HTR-8/SVneo (cell line): ENCODE measurements around the gene ASCC1.

Source experiments
- DNase-seq: peaks from one replicate; pipeline ENCODE4 v3.0.0; 2011; ENCODE audit warnings: low spot score, mixed read lengths; ENCODE audit not compliant: insufficient read length
- FAIRE-seq: peaks from 2 replicates; lab custom pipeline; 2011; peaks lifted over from hg19 to GRCh38; lab: Jason Lieb, UNC

Gene ASCC1

DNA sequence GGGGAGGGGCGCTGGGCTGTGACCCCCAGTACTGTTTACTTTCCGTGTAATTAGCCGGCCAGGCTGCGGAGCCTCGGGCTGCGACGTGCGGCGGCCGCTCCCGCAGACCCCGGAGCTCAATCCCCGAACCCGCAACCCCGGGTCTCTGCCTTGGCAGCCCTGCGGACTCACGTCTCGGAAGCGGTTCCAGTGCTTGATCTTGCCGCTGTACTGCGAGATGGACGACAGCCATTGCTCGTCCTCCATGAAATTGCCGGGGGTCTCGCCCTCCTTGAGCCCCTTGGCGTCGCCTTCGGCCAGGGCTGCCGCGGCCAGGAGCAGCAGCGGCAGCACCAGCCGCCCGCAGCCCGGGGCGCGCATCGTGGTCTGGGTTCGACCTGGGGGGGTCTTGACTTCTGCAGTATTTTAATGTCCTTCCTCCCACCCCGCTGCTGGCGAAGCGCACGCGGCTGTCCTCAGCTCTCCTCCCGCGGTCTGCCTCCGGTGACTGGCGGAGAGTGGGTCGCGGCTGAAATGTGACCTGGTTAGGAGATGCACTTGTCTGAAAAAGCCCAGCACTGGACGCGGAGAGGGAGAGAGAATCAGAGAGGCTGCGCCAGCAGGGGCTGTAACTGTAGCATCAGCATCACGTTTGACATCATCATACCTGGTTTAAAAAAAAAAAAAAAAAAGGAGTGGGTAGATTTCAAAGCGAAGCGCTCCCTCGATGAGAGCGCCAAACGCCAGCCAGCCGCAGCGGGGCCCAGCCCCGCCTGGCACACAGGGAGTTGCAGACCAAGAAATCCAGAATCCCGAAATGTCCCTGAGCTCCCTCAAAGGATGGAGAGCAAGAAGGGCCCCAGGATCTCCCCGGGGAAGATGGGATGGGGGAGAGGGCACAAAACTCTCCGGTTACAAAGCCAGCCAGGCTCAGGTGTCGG is 127.8 kb downstream of the ASCC1 start, which contains the start of gene SPOCK2:
Gene SPOCK2 (minus strand): TSS at position 583 of the 920 bp plus-strand sequence. CDS start 223 bp downstream, at position 360.
- FAIRE-seq: no peak
- DNase-seq: no peak

DNA sequence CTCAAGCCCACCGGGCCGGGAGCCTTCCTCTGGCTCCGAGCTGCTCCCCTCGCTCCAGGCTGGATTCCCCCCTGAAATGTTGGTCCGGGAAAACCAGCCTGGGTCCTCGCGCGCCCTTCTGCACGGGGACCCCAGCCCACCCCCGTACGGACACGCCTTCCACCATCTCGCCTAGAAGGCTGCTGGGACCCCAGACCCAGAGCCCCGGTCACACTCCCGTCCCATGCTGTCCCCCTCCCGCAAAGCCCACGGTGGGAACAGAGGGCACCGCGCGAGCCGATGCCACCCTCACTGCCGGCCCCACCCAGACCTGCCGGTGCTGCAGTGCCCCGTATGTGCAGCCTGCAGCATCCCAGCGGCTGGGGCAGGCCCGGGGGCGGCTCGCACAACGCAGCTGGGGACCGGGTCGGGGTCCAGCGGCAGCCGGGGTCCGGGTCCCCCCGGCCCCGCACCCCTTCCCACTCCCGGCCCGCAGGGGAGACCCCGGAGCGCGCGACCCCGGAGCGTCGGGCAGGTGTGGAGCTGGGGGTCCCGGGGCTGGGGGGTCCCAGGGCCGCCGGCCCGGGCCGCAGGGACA is 128.6 kb downstream of the ASCC1 start:
- DNase-seq (no peak), FAIRE-seq (no peak)

DNA sequence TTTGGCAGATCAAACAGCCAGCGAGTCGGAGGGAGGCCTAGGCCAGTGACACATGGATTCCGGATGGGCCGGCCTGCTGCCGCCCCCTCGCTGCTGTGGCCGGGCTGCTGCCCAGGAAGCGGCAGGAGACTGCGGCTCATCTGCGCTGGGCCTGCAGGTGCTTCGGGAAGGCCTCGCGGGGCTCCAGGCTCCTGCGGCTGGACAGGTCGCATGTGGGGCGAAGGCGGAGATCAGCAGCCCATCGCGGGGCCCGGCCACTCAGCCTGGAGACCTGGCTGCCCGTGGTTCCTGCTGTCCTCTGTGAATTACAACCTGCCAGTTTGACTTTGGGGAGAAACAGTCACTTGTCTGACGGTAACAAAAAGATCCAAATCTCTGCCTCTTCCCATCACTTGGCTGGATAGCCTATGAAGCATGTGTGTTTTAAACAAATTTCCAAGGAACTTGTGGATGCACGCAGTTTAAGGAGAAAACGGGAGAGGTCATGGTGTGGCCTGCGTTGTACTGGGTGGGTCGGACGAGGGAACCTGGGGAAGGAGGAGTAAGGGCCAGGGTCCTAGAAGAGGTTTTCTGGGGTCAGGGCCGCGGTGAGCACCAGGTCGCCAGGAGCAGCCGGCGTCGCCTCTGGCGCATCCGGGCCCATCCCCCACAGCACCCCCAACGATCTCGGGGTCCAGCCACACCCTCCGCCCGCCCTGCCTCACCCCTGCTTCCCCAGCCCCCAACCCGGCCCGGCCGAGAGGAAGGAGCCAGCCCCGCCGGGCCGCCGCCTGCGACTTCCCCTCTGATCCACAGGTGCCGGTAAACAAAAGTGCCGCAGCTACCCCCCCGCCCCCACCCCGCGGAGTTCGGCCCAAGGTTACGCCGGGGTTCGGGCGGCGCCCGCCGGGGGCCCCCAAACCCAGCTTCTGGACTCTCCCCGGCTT is 129.3 kb downstream of the ASCC1 start:
- FAIRE-seq: no peak
- no peak for DNase-seq

DNA sequence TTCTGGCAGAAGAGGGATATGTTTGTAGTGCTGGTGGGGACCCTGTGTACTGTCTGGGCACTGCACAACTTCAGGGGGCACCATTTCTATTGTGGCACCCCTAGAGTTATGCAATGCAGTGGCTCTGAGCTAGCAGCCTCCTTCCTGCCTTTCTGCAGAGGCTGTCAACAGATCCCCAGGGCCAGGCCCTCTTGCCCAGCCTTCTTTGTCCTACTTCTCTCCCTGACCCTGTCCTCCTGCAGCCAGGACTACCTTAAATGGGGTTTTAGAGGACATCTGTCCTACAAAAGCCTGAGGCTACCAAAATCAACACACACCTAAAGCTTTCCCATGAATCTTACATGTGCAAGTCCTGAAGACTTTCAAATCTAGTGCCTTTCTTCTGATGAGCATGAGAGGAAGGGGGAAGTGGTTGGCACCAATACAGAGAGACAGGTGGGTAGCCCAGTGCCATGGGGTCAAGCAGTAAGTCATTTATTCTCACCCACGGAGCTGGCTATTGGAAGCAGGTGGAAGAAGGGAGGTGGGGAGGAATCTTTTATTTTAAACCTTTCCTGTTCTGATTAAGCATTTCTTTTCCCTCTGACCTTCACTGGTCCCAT is 130.1 kb downstream of the ASCC1 start:
- FAIRE-seq: no peak

DNA sequence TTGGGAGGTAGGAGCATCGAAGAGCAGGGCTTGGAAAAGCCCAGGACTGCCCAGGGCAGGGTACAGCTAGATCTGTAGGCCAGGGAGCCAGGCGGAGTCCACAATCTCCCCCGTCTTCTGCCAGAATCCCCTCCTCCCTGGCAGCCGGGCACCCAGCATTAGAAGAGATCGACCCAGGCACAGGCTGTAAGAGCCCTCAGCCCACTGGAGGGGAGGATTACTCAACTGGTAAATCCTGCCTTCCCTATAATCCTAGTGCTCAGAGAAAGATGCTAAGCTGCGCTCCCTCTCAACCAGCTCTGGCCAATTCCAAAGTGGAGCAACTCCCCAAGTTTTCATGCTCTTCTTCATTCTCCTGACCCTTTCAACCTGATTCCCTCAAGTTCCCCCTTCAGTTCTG is 130.9 kb downstream of the ASCC1 start:
- FAIRE-seq (no peak), DNase-seq (no peak)

More for the DNA sequence above, 130.1 kb downstream of the ASCC1 start:
- no peak for DNase-seq

DNA sequence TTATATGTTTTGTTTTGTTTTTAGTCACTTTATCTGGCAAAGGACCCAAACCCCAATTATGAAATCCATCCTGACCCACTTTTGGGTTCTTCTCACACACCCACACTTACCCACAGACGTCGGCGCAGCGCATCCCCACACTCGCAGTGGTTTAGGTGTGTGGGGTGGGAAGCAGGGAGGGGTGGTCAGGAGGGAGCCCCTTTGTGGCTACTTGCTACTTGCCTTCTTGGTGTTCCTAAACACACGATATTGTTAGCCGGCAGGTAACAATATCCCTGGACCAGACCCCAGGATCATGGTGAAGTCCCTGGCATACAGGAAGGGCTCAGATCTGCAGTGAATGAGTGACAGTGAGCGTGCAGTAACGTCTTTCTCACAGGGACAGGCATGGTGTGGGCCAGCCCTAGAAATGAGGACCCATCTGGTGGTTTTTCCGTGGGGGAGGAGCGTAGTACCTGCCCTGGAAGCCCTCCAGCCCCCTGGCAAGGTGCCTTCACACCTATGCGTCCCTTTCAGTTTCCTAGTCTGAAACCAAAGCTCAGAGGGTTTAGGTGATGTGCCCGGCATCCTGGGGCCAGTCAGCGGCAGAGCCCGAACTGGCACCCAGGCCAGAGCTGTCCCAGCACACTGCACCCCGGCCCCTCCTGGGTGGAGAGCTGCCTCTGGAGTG is 132.2 kb downstream of the ASCC1 start:
- no peak for DNase-seq
- no peak for FAIRE-seq

DNA sequence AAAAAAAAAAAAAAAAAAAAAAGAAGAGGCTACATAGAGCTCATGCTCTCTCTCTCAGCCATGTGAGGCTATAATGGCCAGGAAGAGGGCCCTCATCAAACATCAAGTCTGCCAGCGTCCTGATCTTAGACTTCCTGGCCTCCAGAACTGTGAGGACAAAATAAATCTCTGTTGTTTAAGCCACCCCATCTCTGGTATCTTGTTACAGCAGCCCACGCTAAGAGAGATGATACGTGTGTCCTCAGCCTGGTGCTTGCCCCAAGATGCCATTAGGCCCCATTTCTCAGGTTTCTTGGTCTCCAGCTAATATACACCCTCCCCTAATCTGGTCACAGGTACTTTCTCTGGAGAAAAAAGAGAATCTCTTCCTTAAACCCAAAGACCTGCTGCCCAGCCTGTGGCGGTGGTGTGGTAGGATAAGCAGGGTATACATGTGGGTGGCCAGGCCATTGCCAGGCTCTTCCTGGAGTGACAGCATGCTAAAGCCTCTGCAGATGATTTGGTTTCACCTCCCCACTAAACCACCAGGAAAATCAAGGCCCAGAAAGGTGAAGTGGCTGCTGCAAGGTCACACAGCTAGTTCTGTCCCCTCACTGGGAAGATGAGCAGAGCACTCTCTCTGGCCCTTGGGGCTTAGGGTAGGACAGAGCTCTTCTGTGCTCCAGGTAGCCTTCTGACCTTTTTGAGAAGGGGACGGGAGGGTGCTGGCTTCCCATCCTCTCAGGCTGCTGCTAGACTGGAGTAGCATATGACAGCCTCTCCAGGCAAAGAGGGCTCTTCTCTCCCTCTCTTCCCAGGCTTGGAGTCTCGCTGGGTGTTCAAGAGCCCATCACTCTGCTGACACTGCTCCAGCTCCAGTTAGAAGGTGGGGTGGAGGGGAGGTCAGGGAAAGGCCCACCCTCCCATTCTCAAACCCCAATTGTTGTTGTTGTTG is 133.0 kb downstream of the ASCC1 start:
- DNase-seq (no peak), FAIRE-seq (no peak)

DNA sequence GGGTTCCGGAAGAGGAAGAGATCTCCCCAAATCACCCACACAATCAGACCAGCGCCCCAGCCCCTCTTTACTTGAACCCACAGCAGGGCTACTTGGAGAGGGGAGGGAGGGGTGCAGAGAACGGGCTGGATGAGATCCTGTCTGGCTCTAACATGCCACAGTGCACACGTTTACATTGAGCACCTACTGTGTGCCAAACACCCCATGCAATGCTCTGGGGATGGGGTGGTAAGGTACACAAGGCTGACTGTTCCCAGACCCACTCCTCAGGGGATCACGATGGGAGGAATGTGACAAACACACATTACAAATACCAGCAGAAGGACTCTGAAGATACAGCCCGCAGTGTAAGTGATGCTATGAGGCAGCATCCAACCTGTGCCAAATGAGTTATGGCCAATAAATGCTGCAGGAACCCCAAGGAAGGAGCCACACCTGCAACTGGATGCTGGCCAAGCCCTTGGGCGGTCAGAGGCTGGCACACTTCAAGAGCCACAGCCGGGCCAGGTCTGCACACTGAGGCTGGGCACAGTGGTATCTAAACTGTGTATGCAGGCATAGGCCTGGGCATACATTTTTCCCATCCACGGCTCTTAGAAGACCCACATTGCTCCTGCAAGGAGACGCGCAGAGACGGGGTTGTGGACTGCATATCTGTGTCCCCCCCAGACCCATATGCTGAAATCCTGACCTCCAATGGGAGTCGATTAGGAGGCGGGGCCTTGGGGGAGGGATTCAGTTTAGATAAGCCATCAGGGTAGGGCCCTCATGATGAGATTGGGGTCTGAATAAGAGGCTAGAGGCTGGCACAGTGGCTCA is 134.1 kb downstream of the ASCC1 start:
- FAIRE-seq (no peak), DNase-seq (no peak)

DNA sequence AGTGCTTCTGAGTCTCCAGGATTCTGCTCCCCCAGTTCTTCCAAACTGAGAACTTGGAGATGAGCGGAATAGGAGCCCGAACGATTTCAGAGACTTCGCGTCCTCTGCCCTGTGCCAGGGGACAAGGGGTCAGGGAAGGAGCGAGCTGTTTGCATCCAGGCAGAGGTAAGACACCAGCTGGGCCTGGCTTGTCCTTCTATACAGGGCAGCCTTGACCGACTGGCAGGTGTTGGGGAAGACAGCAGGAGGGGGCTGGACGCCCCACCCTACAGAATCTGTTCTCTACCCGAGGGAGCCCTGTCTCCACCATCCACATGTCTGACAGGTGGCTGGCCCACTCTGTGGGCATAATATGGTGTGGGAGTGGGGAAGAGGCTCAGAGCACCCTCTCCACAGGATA is 134.9 kb downstream of the ASCC1 start:
- FAIRE-seq (no peak), DNase-seq (no peak)

DNA sequence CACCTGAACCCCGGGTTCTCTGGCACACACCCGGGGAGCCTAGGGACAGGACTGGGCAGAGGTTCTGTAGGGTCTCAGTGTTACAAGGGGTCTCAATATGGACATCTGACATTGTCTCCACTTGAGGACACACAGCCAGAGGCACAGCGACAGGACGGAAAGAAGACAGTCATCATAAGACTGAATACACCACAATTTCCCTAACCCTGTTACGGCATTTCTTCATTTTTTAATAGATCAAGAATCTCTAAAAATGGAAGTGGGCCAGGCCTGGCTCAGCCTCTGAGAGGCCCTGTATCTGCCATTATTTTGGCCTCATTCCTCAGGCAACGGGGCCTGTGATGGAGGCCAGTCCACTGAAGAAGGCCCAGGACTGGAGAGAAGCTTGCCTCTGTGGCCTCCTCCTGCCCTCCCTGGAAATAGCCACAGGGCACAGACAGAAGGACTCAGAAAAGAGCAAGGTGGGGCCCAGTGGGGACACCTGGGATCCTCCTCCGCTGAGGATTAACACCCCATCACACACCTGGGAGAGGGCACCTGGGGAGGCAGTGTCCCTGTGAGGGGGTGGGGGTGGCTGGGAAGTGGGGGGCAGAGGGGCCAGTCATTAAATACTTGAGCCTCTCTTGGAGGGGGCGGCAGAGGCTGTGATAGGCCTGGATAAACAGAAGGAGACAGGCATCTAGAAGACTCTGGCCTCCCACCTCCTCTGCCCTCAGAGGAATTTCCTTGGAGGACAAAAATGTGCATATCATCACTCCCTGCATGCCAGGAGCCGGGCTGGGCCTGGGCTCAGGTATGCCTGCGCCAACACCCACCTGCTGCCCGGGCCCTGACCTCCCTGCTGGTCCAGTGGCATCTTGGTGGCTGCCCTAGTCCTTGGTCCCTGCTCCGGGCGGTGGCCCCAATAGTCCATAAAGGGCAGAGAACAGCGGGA is 135.8 kb downstream of the ASCC1 start:
- DNase-seq: peak; percentile 24
- no peak for FAIRE-seq

DNA sequence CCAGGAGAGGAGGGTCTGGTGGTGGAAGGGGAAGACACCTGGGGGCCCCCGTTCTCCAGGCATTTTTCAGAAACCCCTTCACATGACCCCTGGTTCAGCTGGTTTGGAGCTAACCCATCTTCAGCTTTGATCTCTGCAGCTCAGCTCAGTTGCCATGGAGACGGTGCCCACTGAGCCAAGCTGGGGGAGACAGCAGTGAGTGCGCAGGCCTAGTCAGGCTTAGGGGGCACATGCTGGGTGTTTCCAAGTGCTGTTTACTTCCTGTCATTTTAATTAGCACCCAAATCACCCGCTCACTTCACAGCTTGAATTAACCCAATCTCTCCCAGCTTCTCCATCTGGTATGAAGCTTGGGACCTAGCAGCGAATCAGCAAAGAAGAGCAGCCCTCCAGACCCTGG is 136.7 kb downstream of the ASCC1 start:
- no peak for DNase-seq
- no peak for FAIRE-seq

DNA sequence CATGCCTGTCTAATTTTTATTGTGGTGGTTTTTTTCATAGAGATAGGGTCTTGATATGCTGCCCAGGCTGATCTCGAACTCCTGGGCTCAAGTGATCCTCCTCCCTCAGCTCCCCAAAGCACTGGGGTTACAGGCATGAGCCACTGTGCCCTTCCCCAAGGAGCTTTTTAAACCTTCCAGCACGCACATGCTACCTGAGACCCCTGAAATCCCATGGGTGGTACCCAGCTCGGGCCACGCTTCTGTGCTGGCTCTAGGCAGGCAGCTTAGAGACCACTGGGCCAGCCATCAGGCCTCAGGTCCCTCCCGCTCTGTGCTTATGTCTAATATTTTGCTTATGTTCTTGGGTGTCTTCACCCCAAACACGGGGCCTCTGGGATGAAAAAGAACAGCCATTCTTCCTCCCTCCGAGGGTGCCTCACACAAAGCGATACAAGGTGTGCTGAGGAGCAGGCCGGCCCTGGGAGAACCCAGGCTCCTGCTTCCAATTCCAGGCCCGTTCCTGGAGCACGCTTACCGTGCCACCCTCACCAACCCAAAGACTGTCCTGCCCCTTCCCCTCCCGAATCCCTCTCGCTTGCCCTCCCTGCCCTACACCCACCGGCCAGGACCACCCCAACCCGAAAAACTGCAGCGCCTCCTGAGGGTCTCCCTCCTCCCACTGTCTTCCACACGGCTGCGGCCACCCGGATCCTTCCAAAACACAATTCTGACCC is 138.6 kb downstream of the ASCC1 start:
- FAIRE-seq (no peak), DNase-seq (no peak)

DNA sequence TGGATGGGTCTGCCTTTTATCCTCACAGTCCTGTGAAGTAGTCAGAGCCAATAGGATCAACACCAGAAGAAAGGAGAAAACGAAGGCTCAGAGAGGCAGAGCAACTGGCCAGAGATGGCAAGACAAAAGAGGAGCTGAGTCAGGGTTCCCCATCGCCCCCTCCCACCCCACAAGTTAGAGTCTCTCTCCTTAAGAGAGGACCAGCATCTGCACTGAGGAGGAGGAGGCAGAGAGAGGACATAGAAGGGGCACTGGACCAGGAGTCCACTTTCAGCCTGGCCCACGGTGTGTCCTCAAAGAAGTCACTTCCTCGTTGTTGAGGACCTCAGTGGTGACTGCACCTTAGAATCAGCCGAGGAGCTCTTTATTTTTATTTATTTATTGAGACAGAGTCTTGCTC is 139.3 kb downstream of the ASCC1 start:
- DNase-seq (no peak), FAIRE-seq (no peak)

DNA sequence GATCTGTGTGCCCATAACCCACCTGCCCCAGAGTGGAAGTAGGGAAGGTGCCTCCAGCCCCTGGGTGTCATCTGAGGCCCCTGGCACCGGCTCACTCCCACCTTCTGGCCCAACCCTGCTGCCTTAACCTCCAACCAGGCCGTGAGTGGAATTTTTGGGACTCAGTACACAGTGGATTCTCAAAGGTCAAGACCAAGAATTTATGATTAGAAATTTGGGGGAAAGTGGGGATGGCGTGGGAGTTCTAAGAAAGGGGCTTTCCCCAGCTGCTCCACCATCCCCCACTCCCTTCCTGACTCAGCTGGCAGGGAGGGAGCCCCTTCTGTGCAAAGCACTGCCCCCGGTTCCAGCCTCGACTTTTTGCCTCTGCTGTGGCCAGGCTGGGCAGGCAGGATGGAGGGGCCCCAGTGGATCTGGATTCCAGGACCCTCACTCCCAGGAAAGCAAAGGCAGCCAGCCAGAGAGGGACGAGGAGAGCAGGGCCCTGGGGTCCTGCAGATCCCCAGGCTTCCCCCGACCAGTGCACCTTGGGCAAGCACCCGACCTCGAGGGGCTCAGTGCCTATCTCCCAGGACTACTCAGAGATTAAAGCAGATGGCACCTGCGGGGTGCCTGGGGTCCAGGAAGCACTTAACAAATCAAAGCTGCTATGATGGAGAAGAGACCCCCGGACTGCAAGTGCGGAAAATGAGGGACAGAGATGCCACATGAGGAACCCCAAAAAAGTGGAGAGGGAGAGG is 140.5 kb downstream of the ASCC1 start:
- FAIRE-seq (no peak), DNase-seq (no peak)

DNA sequence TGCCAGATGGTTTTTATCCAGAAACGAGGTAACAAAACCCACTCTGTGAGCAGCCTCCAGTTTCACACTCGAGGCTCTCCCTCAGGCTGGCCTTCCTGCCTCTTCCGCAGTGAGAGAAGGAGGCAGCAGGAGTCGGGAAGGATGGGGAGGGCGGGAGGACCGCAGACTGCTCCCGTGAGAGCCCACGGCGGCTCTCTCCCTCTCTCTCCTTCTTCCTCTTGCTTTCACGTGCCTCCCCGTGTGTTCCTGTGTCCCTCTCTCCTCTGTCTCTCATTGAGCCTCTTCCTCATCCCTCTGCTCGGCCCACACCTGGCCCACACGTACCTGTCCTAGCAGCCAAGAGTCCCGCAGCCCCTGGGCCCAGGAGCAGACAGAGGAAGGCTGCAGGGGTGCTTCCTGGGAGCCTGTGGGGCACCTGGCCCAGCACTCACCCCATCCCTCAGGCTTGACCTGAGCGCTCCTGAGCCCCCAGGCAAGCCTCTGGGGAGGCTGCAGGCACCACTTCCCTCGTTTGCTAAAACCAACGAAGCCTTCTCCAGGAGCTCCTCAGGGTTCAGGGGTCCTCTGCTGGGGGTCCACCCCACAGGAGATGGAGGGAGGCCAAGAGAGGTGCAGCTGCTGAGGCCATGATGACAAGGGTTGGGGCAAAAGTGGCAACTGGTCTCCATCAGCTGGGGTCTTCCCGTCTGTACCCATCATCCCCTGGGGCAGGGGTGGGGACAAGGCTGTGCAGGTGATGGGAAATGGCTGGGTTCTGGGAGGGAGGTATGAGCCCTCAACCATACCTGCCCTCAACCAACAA is 141.3 kb downstream of the ASCC1 start:
- no peak for FAIRE-seq
- DNase-seq: no peak
